ENCODE results near the gene KCNA10. TPM values are rescaled to one million over a fixed set of nuclear protein-coding genes. Genes with fewer than 3 reads are reported as not detected.

Gene KCNA10
- total RNA-seq, 1 experiment from 2014 or later = not detected

GRCh38 chr1:110495926-110496600, 22.9 kb downstream of the KCNA10 start:
- H3K4me3 ChIP-seq (ENCODE audit: low read depth, low read length, poor library complexity, severe bottlenecking) = no peak overlapping the region
- no peak overlapping the region for H3K27ac ChIP-seq (ENCODE audit: low read depth, low read length, poor library complexity, severe bottlenecking)
- peaks cover 10% of the 10 kb centered on the region for H3K4me1 ChIP-seq (ENCODE audit: insufficient read depth, low read length, poor library complexity, severe bottlenecking)
- TF ChIP-seq CTCF (conservative IDR thresholded peaks at IDR 0.05; ENCODE audit: low read depth, low read length) (peak; percentile 94), EZH2 (IDR thresholded peaks at IDR 0.05; ENCODE audit: borderline replicate concordance, low read depth, low read length, poor library complexity, severe bottlenecking) (no peak)
- POLR2A ChIA-PET (ENCODE audit: low non-redundant PET) = no interaction called here
- H3K27me3 ChIP-seq (replicated peaks; ENCODE audit: insufficient read depth, low read depth, low read length, poor library complexity) = no peaks in the 10 kb centered on the region
- no peaks in the 10 kb centered on the region for H3K9me3 ChIP-seq (ENCODE audit: low read depth, low read length, poor library complexity, severe bottlenecking)
- CTCF ChIA-PET = interaction anchor here (0.6 to 2.7 kb wide), 23 partner anchors 13 to 466 kb away, joined by 3 to 34 read pairs (median 6); partner anchors contain the start of gene LAMTOR5
- intact Hi-C loops (cut with micrococcal nuclease; ENCODE audit: unreplicated experiment) = loop anchor here (1.0 to 10.0 kb wide), 5 partner anchors 34 to 293 kb away; no protein-coding TSS in a partner anchor
- BruUV-seq (replicated peaks) = no TSS peak
- peak; percentile 83 for DNase-seq (ENCODE audit: low spot score)
- no peaks in the 10 kb centered on the region for H3K36me3 ChIP-seq (ENCODE audit: insufficient read depth, low read length, poor library complexity, severe bottlenecking)

- ChIA-PET CTCF (interaction anchor here (1.3 to 2.7 kb wide), 4 partner anchors 13 to 287 kb away, joined by 3 to 34 read pairs (median 18); partner anchors contain the start of gene LAMTOR5), POLR2A (ENCODE audit: low non-redundant PET) (no interaction called here)
- DNase-seq (ENCODE audit: low spot score) = peak; percentile 58
- no peak overlapping the region for H3K4me3 ChIP-seq (ENCODE audit: low read depth, low read length, poor library complexity, severe bottlenecking)
- H3K27ac ChIP-seq (ENCODE audit: low read depth, low read length, poor library complexity, severe bottlenecking) = no peak overlapping the region
- no TSS peak for BruUV-seq (replicated peaks)
- intact Hi-C loops (cut with micrococcal nuclease; ENCODE audit: unreplicated experiment) = loop anchor here (1.0 to 10.0 kb wide), 3 partner anchors 32 to 288 kb away; no protein-coding TSS in a partner anchor
- no peaks in the 10 kb centered on the region for H3K9me3 ChIP-seq (ENCODE audit: low read depth, low read length, poor library complexity, severe bottlenecking)
- H3K4me1 ChIP-seq (ENCODE audit: insufficient read depth, low read length, poor library complexity, severe bottlenecking) = peaks cover 10% of the 10 kb centered on the region
- TF ChIP-seq EZH2 (IDR thresholded peaks at IDR 0.05; ENCODE audit: borderline replicate concordance, low read depth, low read length, poor library complexity, severe bottlenecking) = no peak
- TF ChIP-seq CTCF (conservative IDR thresholded peaks at IDR 0.05; ENCODE audit: low read depth, low read length) = no peak
- H3K36me3 ChIP-seq (ENCODE audit: insufficient read depth, low read length, poor library complexity, severe bottlenecking) = no peaks in the 10 kb centered on the region
- no peaks in the 10 kb centered on the region for H3K27me3 ChIP-seq (replicated peaks; ENCODE audit: insufficient read depth, low read depth, low read length, poor library complexity)
These were observed 24.2 kb downstream of the KCNA10 start for GRCh38 chr1:110494522-110495406.

- ChIA-PET CTCF (no interaction called here), POLR2A (ENCODE audit: low non-redundant PET) (no interaction called here)
- H3K27ac ChIP-seq (ENCODE audit: low read depth, low read length, poor library complexity, severe bottlenecking) = no peak overlapping the region
- H3K4me3 ChIP-seq (ENCODE audit: low read depth, low read length, poor library complexity, severe bottlenecking) = no peak overlapping the region
- intact Hi-C loops (cut with micrococcal nuclease; ENCODE audit: unreplicated experiment) = loop anchor here (10.0 kb wide), 1 partner anchor 179 kb away; no protein-coding TSS in a partner anchor
- H3K9me3 ChIP-seq (ENCODE audit: low read depth, low read length, poor library complexity, severe bottlenecking) = no peaks in the 10 kb centered on the region
- no TSS peak for BruUV-seq (replicated peaks)
- no peaks in the 10 kb centered on the region for H3K36me3 ChIP-seq (ENCODE audit: insufficient read depth, low read length, poor library complexity, severe bottlenecking)
- no peak for TF ChIP-seq CTCF (conservative IDR thresholded peaks at IDR 0.05; ENCODE audit: low read depth, low read length)
- TF ChIP-seq EZH2 (IDR thresholded peaks at IDR 0.05; ENCODE audit: borderline replicate concordance, low read depth, low read length, poor library complexity, severe bottlenecking) = no peak
- DNase-seq (ENCODE audit: low spot score) = no peak
- no peaks in the 10 kb centered on the region for H3K27me3 ChIP-seq (replicated peaks; ENCODE audit: insufficient read depth, low read depth, low read length, poor library complexity)
- peaks cover 10% of the 10 kb centered on the region for H3K4me1 ChIP-seq (ENCODE audit: insufficient read depth, low read length, poor library complexity, severe bottlenecking)
These were observed 24.9 kb downstream of the KCNA10 start for GRCh38 chr1:110494036-110494435.

All from A673 (cell line).